Liver (tissue), 3 donors: Measurements from ENCODE around the gene KRTAP6-1.

ENCODE experiments used
- CTCF ChIP-seq: fragments of 150-350 bp; IDR thresholded peaks from 2 replicates; pipeline ENCODE4 v1.5.1; 2017; ENCODE audit warnings: improper control_type of control experiment, low read depth, low read length; ENCODE audit not compliant: missing input control
- EGR1 ChIP-seq, 2 donors: IDR thresholded peaks; 2 replicates each; pipeline ENCODE4 v1.6.1; 2016 to 2018; ENCODE audit warnings: antibody characterized with exemption in 2 of 2, low read depth in 2 of 2
- FOXA1 ChIP-seq: IDR thresholded peaks from 2 replicates; pipeline ENCODE4 v1.6.1; 2016; ENCODE audit warnings: antibody characterized with exemption
- HNF4A ChIP-seq, 2 donors: conservative IDR thresholded peaks; 2 replicates each; pipeline ENCODE4 v1.6.1; 2016; ENCODE audit warnings: antibody characterized with exemption in 2 of 2, mild to moderate bottlenecking in 2 of 2
- HNF4G ChIP-seq: IDR thresholded peaks from 2 replicates; pipeline ENCODE4 v1.6.1; 2016; ENCODE audit warnings: antibody characterized with exemption
- JUND ChIP-seq, 2 donors: IDR thresholded peaks; 2 replicates each; pipeline ENCODE4 v1.6.1; 2016; ENCODE audit warnings: antibody characterized with exemption in 2 of 2
- MAX ChIP-seq: IDR thresholded peaks from 2 replicates; pipeline ENCODE4 v1.6.1; 2016; ENCODE audit warnings: antibody characterized with exemption
- RAD21 ChIP-seq, 2 donors: IDR thresholded peaks; 2 replicates each; pipeline ENCODE4 v1.6.1; 2016; ENCODE audit warnings: antibody characterized with exemption in 2 of 2, mild to moderate bottlenecking in 2 of 2
- SP1 ChIP-seq: IDR thresholded peaks from 2 replicates; pipeline ENCODE4 v1.6.1; 2018; ENCODE audit warnings: antibody characterized with exemption, mild to moderate bottlenecking
- ZBTB33 ChIP-seq: IDR thresholded peaks from 2 replicates; pipeline ENCODE4 v1.6.1; 2016; ENCODE audit warnings: antibody characterized with exemption
- TF ChIP-seq, protein P1 (sequence below): IDR thresholded peaks from 2 replicates; pipeline ENCODE4 v1.6.1; 2016; ENCODE audit warnings: antibody characterized with exemption
- TF ChIP-seq, protein P2 (sequence below): IDR thresholded peaks from 2 replicates; pipeline ENCODE4 v1.6.1; 2016; ENCODE audit warnings: antibody characterized with exemption, mild to moderate bottlenecking
- donor health status: healthy.
- donor health status: healthy.

DNA sequence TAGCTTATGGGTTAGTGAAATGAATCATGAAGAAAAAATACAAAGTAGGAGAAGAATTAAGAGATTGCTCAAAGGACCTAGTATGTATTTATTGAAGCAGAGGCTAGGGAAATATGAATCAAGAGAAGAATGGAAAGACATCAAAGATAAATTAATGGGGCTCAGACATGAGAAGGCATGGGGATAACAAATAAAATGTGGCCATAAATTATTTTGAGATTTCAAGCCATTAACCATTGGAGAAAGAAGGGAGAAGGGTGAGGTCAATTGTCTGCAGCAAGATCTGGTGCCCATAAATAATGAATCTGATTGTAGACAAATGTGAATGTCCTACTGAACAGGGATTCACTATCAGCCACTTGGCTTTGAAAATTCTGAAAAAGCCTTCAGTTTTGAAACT, 39.2 kb upstream of the KRTAP6-1 start:
- TF ChIP-seq CTCF (no peak), RAD21 (IDR thresholded peaks at IDR 0.05) (no peak), HNF4G (no peak), EGR1 (IDR thresholded peaks at IDR 0.05; ENCODE audit: low read depth in 2 of 2) (no peak), FOXA1 (no peak), ZBTB33 (no peak), HNF4A (conservative IDR thresholded peaks at IDR 0.05) (no peak), JUND (IDR thresholded peaks at IDR 0.05) (no peak), MAX (no peak), SP1 (no peak)
- TF ChIP-seq, protein P1, sequence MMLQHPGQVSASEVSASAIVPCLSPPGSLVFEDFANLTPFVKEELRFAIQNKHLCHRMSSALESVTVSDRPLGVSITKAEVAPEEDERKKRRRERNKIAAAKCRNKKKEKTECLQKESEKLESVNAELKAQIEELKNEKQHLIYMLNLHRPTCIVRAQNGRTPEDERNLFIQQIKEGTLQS = no peak
- TF ChIP-seq, protein P2, sequence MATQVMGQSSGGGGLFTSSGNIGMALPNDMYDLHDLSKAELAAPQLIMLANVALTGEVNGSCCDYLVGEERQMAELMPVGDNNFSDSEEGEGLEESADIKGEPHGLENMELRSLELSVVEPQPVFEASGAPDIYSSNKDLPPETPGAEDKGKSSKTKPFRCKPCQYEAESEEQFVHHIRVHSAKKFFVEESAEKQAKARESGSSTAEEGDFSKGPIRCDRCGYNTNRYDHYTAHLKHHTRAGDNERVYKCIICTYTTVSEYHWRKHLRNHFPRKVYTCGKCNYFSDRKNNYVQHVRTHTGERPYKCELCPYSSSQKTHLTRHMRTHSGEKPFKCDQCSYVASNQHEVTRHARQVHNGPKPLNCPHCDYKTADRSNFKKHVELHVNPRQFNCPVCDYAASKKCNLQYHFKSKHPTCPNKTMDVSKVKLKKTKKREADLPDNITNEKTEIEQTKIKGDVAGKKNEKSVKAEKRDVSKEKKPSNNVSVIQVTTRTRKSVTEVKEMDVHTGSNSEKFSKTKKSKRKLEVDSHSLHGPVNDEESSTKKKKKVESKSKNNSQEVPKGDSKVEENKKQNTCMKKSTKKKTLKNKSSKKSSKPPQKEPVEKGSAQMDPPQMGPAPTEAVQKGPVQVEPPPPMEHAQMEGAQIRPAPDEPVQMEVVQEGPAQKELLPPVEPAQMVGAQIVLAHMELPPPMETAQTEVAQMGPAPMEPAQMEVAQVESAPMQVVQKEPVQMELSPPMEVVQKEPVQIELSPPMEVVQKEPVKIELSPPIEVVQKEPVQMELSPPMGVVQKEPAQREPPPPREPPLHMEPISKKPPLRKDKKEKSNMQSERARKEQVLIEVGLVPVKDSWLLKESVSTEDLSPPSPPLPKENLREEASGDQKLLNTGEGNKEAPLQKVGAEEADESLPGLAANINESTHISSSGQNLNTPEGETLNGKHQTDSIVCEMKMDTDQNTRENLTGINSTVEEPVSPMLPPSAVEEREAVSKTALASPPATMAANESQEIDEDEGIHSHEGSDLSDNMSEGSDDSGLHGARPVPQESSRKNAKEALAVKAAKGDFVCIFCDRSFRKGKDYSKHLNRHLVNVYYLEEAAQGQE = no peak
